KMS-11 (cell line): ENCODE data around the gene SOX11.

Source experiments
- H2AFZ ChIP-seq: fragments of 200-600 bp; sonication (generic); 2 replicates; pipeline ENCODE4 v1.6.1; 2016; ENCODE audit warnings: antibody characterized with exemption, mixed run types, low read depth
- H3K27ac ChIP-seq: fragments of 200-600 bp; sonication (generic); 2 replicates; pipeline ENCODE4 v1.6.1; 2016; ENCODE audit warnings: mild to moderate bottlenecking, mixed run types
- H3K27me3 ChIP-seq: fragments of 200-600 bp; sonication (generic); 2 replicates; pipeline ENCODE4 v1.6.1; 2017; ENCODE audit warnings: mild to moderate bottlenecking, low read depth, mixed run types, moderate library complexity; ENCODE audit not compliant: insufficient read depth
- H3K36me3 ChIP-seq: fragments of 200-600 bp; sonication (generic); 2 replicates; pipeline ENCODE4 v1.6.1; 2017; ENCODE audit warnings: mild to moderate bottlenecking, mixed run types; ENCODE audit not compliant: insufficient read depth
- H3K4me1 ChIP-seq: fragments of 200-600 bp; sonication (generic); 2 replicates; pipeline ENCODE4 v1.6.1; 2016; ENCODE audit warnings: mild to moderate bottlenecking, low read depth, mixed run types; ENCODE audit not compliant: poor library complexity, severe bottlenecking
- H3K4me2 ChIP-seq: fragments of 200-600 bp; sonication (generic); 2 replicates; pipeline ENCODE4 v1.7.0; 2016; ENCODE audit warnings: mild to moderate bottlenecking, mixed run types
- H3K4me3 ChIP-seq: fragments of 200-600 bp; sonication (generic); IDR thresholded peaks from 2 replicates; pipeline ENCODE4 v1.6.1; 2017; ENCODE audit warnings: low read depth, low read length, mixed read lengths; ENCODE audit not compliant: insufficient read depth
- H3K79me2 ChIP-seq: fragments of 200-600 bp; sonication (generic); 2 replicates; pipeline ENCODE4 v1.6.1; 2016; ENCODE audit warnings: low read depth, mixed run types; ENCODE audit not compliant: insufficient read depth
- H3K9ac ChIP-seq: fragments of 200-600 bp; sonication (generic); 2 replicates; pipeline ENCODE4 v1.6.1; 2016; ENCODE audit warnings: mild to moderate bottlenecking, mixed run types
- H4K20me1 ChIP-seq: fragments of 200-600 bp; sonication (generic); 2 replicates; pipeline ENCODE4 v1.6.1; 2016; ENCODE audit warnings: mild to moderate bottlenecking, mixed run types; ENCODE audit not compliant: insufficient read depth
- TF ChIP-seq, protein P1 (sequence below): fragments of 200-600 bp; sonication (generic); conservative IDR thresholded peaks from 2 replicates; pipeline ENCODE4 v1.6.1; 2017; ENCODE audit warnings: low read depth, mild to moderate bottlenecking, antibody characterized with exemption, low read length, moderate library complexity, mixed read lengths

SOX11 gene

DNA sequence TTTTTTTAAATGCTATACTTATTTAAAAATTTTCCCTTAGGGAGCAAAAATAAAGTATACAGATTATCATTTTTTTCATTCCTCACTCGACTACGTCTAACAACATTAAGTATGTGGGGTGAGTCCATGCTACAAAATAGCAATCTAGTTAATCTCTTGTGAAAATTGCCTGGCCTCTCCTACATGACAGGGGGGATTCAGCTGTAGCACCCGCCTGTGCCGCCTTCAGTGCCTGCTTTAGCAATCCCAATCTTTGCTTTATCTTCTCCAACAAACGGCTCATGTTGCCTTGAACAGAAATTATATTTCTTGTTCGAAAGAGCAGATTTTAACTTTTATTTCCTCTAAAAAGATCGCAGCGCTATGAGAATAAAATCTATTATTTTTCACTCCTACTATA lies 2.4 kb upstream of the SOX11 start:
- Histone ChIP-seq H3K4me1 (no peaks in the 10 kb centered on the region), H3K27ac (no peak overlapping the region), H3K9ac (no peak overlapping the region), H3K4me2 (no peak overlapping the region), H3K79me2 (no peaks in the 10 kb centered on the region), H3K4me3 (no peak overlapping the region), H4K20me1 (no peaks in the 10 kb centered on the region), H3K36me3 (no peaks in the 10 kb centered on the region), H2AFZ (no peak overlapping the region), H3K27me3 (no peaks in the 10 kb centered on the region)
- TF ChIP-seq, protein P1, sequence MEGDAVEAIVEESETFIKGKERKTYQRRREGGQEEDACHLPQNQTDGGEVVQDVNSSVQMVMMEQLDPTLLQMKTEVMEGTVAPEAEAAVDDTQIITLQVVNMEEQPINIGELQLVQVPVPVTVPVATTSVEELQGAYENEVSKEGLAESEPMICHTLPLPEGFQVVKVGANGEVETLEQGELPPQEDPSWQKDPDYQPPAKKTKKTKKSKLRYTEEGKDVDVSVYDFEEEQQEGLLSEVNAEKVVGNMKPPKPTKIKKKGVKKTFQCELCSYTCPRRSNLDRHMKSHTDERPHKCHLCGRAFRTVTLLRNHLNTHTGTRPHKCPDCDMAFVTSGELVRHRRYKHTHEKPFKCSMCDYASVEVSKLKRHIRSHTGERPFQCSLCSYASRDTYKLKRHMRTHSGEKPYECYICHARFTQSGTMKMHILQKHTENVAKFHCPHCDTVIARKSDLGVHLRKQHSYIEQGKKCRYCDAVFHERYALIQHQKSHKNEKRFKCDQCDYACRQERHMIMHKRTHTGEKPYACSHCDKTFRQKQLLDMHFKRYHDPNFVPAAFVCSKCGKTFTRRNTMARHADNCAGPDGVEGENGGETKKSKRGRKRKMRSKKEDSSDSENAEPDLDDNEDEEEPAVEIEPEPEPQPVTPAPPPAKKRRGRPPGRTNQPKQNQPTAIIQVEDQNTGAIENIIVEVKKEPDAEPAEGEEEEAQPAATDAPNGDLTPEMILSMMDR, result no peak

DNA sequence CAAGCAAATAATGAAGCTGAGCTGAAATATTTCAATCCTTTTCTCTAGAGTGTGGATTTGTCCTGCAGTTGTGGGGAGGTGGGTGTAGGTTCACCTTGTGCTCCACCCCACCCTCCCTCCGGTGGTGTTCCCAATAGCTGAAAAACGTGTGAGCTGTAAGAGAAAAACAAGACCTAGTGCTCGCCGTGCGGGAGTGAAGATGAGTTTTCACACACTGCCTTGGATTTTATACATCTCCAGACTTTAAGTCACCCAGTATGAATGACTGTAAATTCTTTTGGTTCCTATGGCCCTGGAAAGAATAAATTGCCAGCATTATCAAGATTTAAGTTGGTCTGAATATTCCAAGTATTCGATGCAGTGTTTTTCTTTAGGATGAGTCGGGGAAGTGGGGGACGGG lies 1.9 kb upstream of the SOX11 start:
- H3K4me2 ChIP-seq, result no peak overlapping the region
- no peaks in the 10 kb centered on the region for H3K4me1 ChIP-seq

DNA sequence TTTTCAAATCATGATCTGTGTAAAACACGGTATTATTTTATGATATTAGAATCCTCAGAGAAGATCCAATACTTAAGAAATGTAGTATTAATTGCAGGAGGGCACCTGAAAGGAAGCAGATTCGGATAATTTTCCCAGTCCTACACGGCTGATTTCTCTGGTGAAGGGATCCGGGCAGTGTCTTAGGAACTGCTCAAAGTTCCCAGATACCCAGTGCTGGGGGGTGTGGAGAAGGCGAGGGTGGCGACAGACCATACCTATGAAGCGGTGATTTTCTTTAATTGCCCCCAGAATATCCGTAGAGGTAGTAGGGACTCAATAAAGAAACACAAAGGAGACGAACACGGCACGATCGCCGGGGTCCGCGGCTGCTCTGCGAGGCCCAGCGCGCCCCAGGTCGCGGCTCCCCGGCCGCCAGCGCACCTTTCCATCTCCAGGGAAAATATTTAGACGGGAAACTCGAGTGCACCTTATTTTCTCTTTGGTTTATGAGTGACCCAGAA lies 1.4 kb upstream of the SOX11 start:
- H2AFZ ChIP-seq, result no peak overlapping the region
- no peak overlapping the region for H3K4me3 ChIP-seq
- TF ChIP-seq, protein P1, result no peak
- H3K27me3 ChIP-seq, result no peaks in the 10 kb centered on the region
- no peak overlapping the region for H3K9ac ChIP-seq
- H3K4me2 ChIP-seq, result no peak overlapping the region
- no peaks in the 10 kb centered on the region for H3K36me3 ChIP-seq
- H4K20me1 ChIP-seq, result no peaks in the 10 kb centered on the region
- no peaks in the 10 kb centered on the region for H3K4me1 ChIP-seq
- H3K79me2 ChIP-seq, result no peaks in the 10 kb centered on the region
- H3K27ac ChIP-seq, result no peak overlapping the region

More for the DNA sequence above, 1.9 kb upstream of the SOX11 start:
- H2AFZ ChIP-seq, result no peak overlapping the region
- no peaks in the 10 kb centered on the region for H3K27me3 ChIP-seq
- TF ChIP-seq, protein P1, result no peak
- no peak overlapping the region for H3K27ac ChIP-seq
- H3K79me2 ChIP-seq, result no peaks in the 10 kb centered on the region
- no peak overlapping the region for H3K4me3 ChIP-seq
- no peaks in the 10 kb centered on the region for H3K36me3 ChIP-seq
- no peak overlapping the region for H3K9ac ChIP-seq
- no peaks in the 10 kb centered on the region for H4K20me1 ChIP-seq

DNA sequence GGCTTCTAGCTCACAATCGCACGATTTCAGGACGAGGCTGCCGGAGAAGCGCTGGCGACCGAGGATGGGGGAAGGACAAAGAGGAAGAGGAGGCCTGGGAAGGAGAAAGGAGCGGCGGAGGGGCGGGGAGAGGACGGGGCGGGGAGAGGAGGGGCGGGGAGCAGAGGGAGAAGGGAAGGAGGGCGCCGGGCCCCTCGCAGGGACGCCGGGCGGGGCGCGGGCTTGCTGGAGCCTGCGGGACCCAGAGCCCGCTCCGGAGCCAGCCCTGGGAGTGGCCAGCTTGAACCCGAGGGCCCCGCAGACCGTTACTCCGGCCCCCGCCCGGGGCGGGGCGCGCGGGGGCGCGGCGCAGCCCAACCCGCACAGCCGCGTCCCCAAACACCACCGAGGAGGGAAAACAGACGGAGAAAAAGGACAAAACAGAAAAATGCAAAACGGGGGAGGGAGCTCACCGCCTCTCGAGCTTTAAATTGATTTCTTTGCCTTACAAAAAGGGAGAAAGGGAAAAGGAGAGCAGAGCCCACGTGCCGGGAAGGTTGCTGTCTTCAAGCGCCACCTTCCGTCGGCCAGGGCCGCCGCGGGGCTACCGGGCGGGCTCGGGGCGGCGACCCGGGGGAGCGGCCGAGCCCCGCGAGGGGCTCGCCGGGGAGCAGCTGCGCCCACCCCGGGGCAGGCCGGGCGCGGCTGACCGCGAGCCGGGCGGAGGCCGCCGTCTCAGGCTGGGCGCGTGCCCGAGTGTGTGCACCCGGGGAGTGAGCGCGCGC lies 781 bp upstream of the SOX11 start:
- H3K27me3 ChIP-seq, result no peaks in the 10 kb centered on the region
- H3K36me3 ChIP-seq, result no peaks in the 10 kb centered on the region
- no peaks in the 10 kb centered on the region for H3K4me1 ChIP-seq
- no peak overlapping the region for H3K4me3 ChIP-seq
- H3K27ac ChIP-seq, result no peak overlapping the region
- H4K20me1 ChIP-seq, result no peaks in the 10 kb centered on the region
- no peak overlapping the region for H3K4me2 ChIP-seq
- no peak overlapping the region for H2AFZ ChIP-seq
- TF ChIP-seq, protein P1, result no peak
- no peaks in the 10 kb centered on the region for H3K79me2 ChIP-seq
- no peak overlapping the region for H3K9ac ChIP-seq
